WERI-Rb-1 (cell line): Measurements from ENCODE around the gene MARS1.

Source experiments
- DNase-seq: peaks from one replicate; pipeline ENCODE4 v3.0.0-alpha.2; 2020
- H3K27ac ChIP-seq: fragments of 250-450 bp; sonication (Bioruptor Pico); 2 replicates; pipeline ENCODE4 v1.5.1; 2020; ENCODE audit warnings: mild to moderate bottlenecking, moderate library complexity
- H3K27me3 ChIP-seq: fragments of 250-450 bp; sonication (Bioruptor Pico); 2 replicates; pipeline ENCODE4 v1.5.1; 2021; ENCODE audit warnings: mild to moderate bottlenecking, low read depth, moderate library complexity; ENCODE audit not compliant: insufficient read depth, severe bottlenecking
- H3K36me3 ChIP-seq: fragments of 250-450 bp; sonication (Bioruptor Pico); 2 replicates; pipeline ENCODE4 v1.5.1; 2020; ENCODE audit warnings: mild to moderate bottlenecking, moderate library complexity
- H3K4me3 ChIP-seq: 2 replicates; pipeline ENCODE4 v1.5.1; 2011; ENCODE audit warnings: low read depth, mild to moderate bottlenecking, control low read depth, low read length
- H3K9me3 ChIP-seq: fragments of 250-450 bp; sonication (Bioruptor Pico); 2 replicates; pipeline ENCODE4 v1.5.1; 2021; ENCODE audit warnings: mild to moderate bottlenecking, moderate library complexity; ENCODE audit not compliant: severe bottlenecking
- CTCF ChIP-seq: IDR thresholded peaks from 2 replicates; pipeline ENCODE4 v1.5.1; 2011; ENCODE audit warnings: low read depth, mild to moderate bottlenecking, control low read depth, inconsistent platforms, low read length

MARS1 gene

GRCh38 chr12:57456145-57456700 lies 31.6 kb upstream of the MARS1 start:
- H3K9me3 ChIP-seq = no peaks in the 10 kb centered on the region
- DNase-seq = peak; percentile 88
- H3K27me3 ChIP-seq = peaks cover 2% of the 10 kb centered on the region
- H3K27ac ChIP-seq = peak overlapping the region; percentile 100
- peaks cover 27% of the 10 kb centered on the region for H3K36me3 ChIP-seq
- peak overlapping the region; percentile 74 for H3K4me3 ChIP-seq
- peak; percentile 87 for TF ChIP-seq CTCF

DNA sequence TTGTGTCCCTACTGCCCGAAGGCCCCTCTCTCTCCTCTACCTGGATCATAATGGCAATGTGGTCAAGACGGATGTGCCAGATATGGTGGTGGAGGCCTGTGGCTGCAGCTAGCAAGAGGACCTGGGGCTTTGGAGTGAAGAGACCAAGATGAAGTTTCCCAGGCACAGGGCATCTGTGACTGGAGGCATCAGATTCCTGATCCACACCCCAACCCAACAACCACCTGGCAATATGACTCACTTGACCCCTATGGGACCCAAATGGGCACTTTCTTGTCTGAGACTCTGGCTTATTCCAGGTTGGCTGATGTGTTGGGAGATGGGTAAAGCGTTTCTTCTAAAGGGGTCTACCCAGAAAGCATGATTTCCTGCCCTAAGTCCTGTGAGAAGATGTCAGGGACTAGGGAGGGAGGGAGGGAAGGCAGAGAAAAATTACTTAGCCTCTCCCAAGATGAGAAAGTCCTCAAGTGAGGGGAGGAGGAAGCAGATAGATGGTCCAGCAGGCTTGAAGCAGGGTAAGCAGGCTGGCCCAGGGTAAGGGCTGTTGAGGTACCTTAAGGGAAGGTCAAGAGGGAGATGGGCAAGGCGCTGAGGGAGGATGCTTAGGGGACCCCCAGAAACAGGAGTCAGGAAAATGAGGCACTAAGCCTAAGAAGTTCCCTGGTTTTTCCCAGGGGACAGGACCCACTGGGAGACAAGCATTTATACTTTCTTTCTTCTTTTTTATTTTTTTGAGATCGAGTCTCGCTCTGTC lies 31.0 kb upstream of the MARS1 start:
- Histone ChIP-seq H3K4me3 (peak overlapping the region; percentile 74), H3K27me3 (peaks cover 2% of the 10 kb centered on the region), H3K36me3 (peaks cover 27% of the 10 kb centered on the region), H3K27ac (peak overlapping the region; percentile 100), H3K9me3 (no peaks in the 10 kb centered on the region)
- DNase-seq = no peak
- no peak for TF ChIP-seq CTCF

GRCh38 chr12:57458665-57459054 lies 29.2 kb upstream of the MARS1 start:
- Histone ChIP-seq H3K36me3 (peaks cover 27% of the 10 kb centered on the region), H3K9me3 (no peaks in the 10 kb centered on the region), H3K4me3 (peak overlapping the region; percentile 23), H3K27ac (peak overlapping the region; percentile 100), H3K27me3 (peaks cover 2% of the 10 kb centered on the region)
- no peak for DNase-seq
- no peak for TF ChIP-seq CTCF

GRCh38 chr12:57459055-57459749 lies 28.7 kb upstream of the MARS1 start:
- Histone ChIP-seq H3K27me3 (peaks cover 2% of the 10 kb centered on the region), H3K36me3 (peaks cover 27% of the 10 kb centered on the region), H3K4me3 (peak overlapping the region; percentile 48), H3K9me3 (no peaks in the 10 kb centered on the region), H3K27ac (peak overlapping the region; percentile 100)
- peak; percentile 85 for TF ChIP-seq CTCF
- peak; percentile 97 for DNase-seq

DNA sequence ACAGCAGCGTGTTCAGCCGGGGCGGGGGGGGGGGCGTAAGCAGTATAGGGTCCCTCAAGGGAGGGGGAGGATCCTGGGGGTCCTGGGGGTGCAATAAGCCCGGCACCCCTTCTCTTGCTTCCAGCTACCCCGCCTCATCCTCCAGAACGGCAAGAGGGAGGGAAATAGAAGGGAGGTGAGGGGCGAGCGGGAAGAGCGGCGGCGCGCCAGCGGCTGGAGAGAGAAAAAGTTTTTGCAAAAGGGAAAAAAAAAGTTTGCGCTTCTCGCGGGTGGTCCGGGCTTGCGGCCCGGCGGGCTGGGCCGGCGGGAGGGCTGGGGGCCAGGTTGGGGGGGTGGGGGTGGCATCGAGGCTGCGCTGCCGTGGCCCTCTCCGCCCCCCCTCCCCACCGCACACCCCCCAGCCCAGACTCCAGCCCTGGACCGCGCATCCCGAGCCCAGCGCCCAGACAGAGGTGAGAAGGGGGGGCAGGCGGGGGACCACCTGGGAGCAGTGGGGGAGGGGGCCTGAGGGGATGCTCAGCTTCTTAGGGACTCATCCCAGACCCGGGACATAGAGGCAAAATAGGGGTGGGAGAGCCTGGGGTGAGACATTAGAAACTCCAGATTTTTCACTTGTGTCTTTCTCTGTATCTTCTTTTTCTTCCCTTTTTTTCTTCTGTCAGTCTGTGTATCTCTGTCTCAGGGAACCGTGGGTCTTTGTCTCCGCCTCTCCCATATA lies 28.0 kb upstream of the MARS1 start, which contains the start of gene GLI1:
Gene GLI1 (plus strand): TSS at position 36 of the 718 bp plus-strand sequence. CDS start 3,907 bp downstream, outside the sequence.
- no peak for DNase-seq
- H3K27me3 ChIP-seq = peaks cover 2% of the 10 kb centered on the region
- peak within 1 kb of the TSS; percentile 48 for H3K4me3 ChIP-seq
- H3K9me3 ChIP-seq = no peaks in the 10 kb centered on the region
- H3K27ac ChIP-seq = peak within 1 kb of the TSS; percentile 100
- H3K36me3 ChIP-seq = peaks cover 27% of the 10 kb centered on the region
- TF ChIP-seq CTCF = no peak
